Left lobe of liver (tissue), 2 donors: ENCODE data around the gene RBM38. TPM values are rescaled to one million over a fixed set of nuclear protein-coding genes. Genes with fewer than 3 reads are reported as not detected.
"Not testable (repeated sequence)": the region's sequence is repeated elsewhere in the genome, so short reads cannot be mapped to it uniquely, and the experiment has no call there.

ENCODE experiments used
- ATAC-seq: fragments of 200-7000 bp; cut with Tn5 transposase; one replicate; pipeline ENCODE4 v1.9.1; 2020; ENCODE audit warnings: mild to moderate bottlenecking, moderate library complexity
- DNase-seq: peaks from one replicate; pipeline ENCODE4 v3.0.0-alpha.2; 2020; ENCODE audit warnings: low spot score
- total RNA-seq: library from RNA; stranded (reverse); gene quantifications from one replicate; pipeline ENCODE4 v1.2.1, GENCODE V29; 2021
- donor health status: DM: no; HTN: no; CAD: no; lungs with moderate emphysema.
- donor health status: DM: no; HTN: yes; CAD: no.

RBM38 gene
- total RNA-seq, 1 donor from 2014 or later = 6.0 TPM

DNA sequence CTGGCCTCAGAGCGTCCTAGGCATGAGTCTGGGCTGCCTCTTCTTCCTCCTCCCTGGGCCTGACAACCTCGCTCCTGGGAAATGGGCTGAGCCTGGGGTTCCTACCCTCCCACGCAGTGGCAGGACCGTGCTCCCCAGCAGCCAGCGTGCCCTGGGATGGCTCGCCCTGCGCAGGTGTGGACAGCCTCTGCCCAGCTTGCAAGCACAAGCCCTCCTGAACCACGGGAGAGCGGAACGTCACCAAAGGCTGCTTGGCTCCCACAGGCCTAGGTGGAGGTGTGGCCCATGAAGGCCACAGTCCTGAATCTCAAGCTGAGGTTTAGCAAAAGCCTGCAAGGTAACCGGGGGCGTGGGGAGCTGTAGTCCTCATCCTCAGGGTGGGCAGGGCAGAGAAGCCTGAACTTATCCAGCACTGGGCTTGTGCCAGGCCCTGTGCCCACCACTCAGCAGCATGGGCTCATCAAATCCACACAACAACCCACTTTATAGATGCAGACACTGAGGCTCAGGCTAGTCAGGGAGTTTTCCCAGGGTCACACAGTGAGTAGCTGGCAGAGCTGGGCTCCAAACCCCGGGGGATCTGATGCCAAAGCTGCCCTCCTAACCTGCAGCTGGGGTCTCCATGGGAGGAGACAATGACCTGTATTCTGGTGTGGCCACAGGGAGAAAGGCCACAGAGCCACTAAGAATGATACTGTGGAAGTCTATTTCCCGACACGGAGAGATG is 25.3 kb downstream of the RBM38 start:
- ATAC-seq = no peak
- no peak for DNase-seq

DNA sequence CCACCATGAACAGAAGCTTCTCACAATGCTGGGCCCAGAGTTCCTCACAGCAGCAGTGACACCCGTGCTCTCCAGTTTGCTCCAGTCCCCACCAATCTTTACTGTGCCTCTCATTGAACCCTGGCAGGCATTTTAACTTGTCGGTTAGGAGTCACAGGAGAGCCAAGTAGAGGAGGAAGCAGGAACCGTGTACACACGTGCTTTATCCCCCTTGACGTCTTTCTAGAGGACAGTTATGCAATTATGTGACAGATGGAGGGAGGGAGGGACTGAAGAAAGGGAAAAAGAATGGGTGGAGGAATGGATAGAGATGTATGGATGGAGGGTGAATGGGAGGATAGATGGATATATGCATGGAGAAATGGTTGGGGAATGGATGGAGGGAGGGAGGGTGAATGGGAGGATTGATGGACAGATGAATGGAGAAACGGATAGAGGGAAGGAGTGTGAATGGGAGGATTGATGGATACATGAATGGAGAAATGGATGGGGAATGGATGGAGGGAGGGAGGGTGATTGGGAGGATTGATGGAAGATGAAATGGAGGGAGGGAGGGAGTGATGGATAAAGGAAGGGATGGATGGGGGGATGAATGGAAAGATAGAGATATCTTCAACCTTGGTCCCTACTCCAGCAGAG is 26.0 kb downstream of the RBM38 start:
- DNase-seq (no peak), ATAC-seq (no peak)

DNA sequence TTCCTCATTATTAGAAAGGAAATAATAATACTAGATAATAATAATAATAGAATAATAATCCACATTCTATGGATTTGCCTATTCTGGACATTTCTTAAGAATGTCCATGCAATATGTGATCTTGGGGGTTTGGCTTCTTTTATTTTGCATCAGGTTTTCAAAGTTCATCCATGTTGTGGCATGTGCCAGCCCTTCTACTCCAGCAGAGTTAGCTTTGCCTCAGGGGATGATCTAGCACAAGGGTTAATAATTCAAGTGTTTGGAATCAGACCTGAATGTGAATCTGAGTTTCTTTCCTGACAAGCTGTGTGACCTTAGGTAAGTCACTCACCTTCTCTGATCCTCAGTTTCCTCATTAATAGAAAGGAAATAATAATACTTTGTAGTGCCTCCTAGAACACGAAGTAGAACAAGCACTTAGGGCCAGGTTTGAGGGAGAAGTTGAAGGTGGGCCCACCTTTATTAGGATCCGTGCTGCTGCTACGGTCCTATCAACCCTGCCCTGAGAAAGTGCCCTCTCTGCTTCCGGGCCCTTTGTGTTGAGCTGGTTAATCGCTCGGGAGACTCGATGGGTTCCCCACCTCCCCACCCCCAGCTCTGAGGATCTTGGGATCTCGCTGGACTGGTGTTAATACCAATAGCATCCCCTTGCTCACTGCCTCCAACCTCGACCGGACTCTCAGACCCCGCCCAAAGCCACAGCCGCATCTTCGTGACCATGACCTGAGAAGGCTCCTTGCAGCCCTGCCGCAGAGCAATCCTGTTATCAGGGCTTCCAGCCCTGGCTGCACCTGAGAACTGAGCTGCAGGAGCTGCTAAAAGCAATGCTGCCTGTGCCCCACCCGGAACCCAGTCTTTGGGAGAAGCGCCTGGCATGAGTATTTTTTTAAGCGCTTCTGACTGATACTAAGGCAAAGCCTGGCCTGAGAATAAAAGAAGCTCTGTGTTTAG is 26.9 kb downstream of the RBM38 start:
- DNase-seq (no peak), ATAC-seq (no peak)

DNA sequence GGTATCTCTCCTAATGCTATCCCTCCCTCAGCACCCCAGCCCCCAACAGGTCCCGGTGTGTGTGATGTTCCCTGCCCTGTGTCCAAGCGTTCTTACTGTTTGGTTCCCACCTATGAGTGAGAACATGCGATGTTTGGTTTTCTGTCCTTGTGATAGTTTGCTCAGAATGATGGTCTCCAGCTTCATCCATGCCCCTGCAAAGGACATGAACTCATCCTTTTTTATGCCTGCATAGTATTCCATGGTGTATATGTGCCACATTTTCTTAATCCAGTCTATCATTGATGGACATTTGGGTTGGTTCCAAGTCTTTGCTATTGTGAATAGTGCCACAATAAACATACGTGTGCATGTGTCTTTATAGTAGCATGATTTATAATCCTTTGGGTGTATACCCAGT is 28.3 kb downstream of the RBM38 start:
- ATAC-seq = not testable (repeated sequence)

DNA sequence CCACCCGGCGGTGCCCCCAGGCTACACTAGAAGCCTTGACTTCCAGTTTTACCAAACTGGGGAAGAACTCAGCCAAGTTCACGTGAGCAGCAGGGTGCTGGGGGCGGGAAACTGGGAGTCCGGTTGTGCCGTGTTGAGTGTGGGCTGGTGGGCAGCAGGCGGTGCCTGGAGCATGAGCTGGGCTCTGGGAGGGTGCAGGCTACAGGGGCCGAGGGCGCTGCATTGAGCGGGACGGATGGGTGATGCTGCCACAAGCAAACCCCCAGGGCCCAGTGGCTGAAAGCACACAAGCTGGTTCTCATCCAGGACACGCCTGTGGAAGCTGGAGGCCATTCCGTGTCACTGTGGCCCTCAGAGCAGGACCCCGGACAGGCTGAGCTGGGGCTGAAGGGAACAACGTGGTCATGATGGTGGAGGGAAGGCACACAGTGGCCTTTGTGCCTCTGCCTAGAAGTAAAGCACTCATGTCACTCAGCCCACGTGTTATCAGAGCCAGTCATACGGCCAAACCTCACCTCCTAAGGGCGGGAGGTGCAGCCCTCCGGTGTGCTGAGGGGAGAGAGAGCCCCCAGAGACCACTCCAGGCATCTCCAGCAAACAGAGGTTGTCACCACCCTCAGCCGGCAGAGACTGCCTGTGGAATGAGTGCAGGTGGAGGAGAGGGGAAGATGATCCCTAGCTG is 29.5 kb downstream of the RBM38 start:
- ATAC-seq = no peak
- no peak for DNase-seq

More for the DNA sequence above, 28.3 kb downstream of the RBM38 start:
- DNase-seq = not testable (repeated sequence)

DNA sequence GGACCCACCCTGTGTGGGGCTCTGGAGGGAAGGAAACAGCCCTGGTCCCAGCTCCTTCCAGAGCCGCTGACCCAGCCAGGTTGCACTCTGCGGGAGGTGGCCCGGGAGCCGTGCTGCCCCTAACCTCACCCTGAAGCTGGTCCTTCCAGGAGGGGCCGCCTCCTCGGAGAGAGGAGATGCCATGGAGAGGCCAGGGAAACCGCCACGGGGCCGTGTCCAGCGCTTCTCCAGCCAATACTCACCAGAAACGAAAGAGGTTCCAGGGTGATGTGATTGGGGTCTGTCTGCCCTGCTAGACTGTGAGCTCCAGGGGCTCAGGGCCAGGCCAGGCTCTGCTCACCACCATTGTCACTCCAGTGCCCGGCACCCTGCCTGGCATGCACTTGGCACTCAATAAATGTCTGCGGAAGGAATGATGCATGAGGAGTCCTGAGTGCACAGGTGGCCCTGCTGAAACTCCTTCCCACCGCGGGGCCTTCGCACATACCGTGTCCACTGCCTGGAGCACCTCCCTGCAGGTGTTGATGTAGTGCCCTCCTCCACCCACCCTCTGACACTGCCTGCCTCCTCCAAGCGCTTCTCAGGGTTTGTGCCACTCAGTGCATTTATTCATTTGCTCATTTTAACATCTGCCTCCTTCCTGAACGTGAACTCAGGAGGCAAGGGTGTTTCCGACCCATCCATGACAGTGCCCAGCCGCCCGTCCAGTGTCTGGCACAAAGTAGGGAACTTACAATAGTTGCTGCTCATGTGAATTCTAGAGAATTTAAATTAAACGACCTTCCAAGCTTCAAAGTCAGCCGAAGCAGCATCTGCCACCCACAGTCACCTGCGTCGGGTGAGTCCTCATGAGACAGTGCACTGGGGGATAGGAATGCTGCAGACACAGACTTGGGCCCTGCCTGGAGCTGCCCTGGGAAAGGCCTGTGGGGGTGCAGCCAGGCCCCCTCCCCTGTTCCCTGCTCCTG is 30.3 kb downstream of the RBM38 start:
- DNase-seq = no peak

DNA sequence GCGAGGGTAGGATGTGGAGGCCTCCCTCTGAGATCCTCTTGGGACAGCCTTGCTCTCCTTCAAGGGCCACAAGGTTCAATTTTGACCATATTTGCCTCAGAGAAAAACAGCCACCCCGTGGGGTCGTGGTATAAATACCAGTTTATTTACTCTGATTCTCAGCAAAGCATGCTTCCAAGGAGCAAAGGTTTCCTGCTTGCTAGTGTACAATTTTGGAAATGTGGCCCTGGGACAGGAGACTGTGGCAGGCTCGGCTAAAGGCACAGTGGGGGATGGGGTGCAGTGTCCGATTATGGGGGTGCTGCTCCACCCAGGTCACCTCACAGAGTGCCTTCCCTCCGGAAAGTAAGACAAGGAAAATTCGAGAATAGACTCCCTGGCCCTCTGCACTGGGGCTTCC is 31.1 kb downstream of the RBM38 start:
- DNase-seq = no peak
- ATAC-seq = peak; percentile 64

More for the DNA sequence above, 30.3 kb downstream of the RBM38 start:
- no peak for ATAC-seq

DNA sequence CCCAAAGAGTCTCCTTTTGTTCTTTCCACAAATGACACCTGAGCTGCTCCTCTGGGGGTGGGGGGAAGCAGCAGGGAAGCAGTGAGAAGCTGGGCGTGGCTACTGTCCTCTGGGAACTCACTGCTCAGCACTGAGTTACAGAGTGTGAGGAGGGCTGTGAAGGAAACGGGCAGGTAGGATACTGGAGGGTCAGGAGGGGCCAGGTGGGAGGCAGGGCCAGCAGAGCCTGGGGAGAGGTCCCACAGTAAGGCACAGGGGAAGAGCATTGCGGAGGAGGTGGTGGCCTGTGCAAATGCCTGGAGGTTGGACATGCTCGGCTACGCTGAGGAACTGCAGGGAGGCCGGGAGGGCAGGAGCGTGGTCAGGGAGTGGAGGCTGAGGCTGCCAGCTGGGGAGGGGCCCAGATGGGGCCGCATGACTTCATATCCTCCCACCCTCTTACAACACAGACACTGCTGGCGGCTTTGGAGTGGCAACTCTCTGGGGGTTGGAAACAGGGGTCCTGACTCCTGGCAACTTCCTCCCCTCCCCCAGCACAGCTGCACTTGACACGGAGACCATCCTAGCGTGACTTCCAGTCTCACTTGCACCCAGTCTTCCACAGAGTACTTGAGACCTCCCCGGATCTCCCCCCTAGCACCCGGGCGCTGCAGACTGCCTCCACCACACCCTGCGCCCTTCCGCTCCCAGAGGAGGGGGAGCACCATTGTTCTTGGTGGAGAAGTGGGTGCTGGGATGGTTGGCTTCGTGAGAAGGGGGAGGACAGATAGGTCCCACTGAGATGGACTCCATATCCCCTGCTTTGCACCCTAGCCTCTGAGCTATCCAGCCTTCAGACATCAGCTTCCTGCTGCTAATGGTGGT is 34.2 kb downstream of the RBM38 start:
- no peak for DNase-seq
- no peak for ATAC-seq

DNA sequence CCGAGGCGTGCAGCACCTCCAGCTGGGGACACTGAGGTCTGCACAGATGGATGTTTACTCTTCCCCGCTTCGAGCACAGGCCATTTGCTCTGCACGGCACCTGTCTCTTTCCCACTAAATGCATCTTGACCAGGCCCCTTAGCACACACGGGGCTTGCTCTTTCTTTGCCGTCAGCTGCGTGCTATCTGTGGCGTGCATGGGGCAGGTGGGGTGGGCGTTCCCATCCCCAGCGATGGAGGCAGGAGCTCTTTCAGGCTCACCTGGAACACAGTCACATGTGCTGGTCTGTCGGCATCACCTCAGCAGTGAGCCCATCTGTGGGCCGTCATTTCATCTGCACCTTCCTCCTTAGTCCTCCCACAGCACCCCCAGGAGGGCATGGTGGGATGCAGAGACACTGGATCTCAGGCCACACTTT is 35.1 kb downstream of the RBM38 start:
- ATAC-seq (no peak), DNase-seq (no peak)

DNA sequence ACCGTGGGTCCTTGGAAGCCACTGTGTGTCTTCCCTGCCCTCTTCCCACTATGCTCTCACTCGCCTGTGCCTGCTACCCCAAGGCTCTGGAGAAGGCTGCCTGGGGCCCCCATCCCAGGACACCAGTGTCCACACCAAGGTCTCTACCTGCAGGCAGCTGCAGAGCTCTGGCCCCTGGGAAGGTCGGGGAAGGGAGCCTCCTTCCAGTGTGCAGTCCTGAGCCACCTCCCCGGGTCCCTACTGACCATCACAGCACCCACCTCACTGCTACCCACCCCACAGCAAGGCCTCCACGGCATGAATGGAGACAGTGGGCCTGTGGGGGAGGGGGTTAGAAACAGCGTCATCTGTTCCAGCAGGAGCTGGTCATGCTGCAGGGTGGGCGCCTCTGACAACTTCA is 35.6 kb downstream of the RBM38 start:
- ATAC-seq (no peak), DNase-seq (no peak)

DNA sequence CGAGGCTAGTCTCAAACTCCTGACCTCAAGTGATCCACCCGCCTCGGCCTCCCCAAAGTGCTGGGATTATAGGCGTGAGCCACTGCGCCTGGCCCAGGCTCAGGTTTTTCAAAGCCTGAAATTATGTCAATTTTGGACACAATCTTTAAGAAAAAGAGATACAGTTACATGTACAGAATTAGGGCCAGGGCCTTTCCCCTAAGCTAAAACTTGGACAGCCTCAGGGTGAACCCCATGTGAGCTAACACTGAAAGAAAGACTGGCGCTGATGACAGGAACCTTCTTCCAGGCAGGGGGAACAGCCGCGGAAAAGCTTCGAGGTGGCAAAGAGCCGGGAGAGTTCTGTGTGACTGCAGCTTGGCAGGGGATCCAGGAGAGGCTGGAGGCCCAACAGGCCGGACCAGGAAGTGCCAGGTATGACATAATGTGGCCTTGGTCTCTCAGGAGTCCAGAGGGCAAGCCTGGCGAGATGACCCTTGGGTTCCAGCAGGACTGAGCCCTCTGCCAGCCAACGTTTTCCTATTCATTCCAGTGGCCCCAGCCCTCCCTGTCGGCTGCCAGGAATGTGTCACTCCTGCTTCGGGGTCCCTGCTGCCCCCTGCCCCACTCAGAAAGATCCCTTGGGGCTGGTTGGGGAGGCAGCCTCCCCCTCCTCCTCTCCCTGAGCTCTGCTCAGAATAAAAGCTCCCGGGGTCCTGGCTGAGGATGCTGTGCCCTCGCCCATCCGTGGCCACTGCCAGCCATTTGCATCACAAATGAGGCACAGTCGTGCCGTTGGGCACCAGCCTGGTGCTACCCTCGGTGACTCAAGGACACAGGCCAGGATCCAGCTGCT is 37.3 kb downstream of the RBM38 start:
- ATAC-seq = peak; percentile 89
- peak; percentile 95 for DNase-seq

DNA sequence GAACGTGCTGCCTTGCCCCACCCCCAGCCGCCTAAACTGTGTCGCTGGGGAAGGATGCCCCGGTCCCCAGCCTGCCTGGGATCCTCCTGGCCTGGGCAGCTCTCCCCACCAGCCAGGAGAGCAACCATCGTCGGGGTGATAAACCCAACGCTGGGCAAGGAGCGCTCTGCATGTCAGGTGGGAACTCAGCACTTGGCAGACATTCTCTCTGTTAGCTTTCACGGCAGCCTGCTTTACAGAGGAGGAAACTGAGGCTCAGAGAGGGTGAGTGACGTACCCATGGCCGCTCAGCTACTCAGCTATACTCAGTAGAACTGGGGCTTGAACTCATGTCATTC is 37.9 kb downstream of the RBM38 start:
- DNase-seq = no peak
- ATAC-seq = no peak

DNA sequence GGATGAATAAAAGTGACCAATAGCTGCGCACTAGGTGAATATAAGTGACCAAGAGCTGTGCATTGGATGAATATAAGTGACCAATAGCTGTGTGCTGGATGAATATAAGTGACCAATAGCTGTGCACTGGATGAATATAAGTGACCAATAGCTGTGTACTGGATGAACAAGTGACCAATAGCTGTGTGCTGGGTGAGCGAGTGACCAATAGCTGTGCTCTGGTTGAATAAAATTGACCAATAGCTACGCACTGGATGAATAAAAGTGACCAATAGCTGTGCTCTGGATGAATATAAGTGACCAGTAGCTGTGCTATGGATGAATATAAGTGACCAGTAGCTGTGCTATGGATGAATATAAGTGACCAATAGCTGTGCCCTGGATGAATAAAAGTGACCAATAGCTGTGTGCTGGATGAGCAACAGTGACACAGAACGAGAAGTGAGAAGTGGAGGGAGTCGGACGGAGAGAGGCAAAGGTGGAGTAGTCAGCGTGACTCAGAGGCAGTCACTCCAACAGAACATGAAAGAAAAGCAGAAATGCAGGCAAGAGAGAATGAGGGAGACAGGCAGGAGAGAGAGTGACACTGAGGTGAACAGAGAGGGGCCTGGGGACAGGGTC is 38.5 kb downstream of the RBM38 start:
- no peak for ATAC-seq

DNA sequence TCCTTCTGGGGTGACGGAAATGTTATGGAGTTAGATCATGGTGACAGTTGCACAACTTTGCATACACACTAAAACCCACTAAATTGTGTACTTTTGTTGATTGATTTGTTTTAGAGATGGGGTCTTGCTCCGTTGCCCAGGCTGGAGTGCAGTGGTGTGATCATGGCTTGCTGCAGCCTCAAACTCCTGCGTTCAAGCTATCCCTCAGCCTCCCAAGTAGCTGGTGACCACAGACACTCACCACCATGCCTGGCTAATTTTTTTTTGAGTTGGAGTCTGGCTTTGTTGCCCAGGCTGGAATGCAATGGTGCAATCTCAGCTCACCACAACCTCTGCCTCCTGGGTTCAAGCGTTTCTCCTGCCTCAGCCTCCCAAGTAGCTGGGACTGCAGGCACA is 39.0 kb downstream of the RBM38 start:
- not testable (repeated sequence) for DNase-seq, ATAC-seq

More for the DNA sequence above, 38.5 kb downstream of the RBM38 start:
- no peak for DNase-seq

DNA sequence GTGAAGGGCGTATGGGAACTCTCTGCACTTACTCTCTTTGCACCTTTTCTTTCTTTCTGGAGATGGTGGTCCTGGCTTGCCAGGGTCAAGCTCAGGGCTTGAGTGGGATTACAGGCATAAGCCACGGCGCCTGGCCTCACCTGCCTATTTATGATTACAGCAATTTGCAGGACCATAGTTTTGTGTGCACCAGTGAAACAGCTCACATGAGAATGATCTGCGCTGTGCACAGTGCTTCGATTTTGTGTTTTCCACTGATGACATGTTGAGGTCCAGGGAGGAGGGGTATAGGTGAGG is 40.3 kb downstream of the RBM38 start:
- no peak for DNase-seq
- ATAC-seq = no peak

DNA sequence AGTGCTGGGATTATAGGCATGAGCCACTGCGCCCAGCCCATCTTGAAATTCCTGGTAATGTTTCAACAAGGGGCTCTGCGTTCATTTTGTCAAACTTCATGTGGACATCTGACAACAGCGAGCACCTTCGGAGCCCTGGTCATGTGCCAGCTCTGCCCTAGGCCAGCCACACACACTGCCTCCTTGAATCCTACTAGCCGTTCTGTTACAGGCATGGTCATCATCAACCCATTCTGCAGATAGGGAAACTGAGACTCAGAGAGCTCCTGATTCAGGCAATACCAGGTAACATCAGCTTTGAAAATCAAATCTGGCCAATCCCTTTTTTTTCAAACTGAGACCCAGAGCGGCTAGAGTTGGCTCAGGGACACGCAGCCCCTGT is 41.3 kb downstream of the RBM38 start:
- no peak for ATAC-seq

DNA sequence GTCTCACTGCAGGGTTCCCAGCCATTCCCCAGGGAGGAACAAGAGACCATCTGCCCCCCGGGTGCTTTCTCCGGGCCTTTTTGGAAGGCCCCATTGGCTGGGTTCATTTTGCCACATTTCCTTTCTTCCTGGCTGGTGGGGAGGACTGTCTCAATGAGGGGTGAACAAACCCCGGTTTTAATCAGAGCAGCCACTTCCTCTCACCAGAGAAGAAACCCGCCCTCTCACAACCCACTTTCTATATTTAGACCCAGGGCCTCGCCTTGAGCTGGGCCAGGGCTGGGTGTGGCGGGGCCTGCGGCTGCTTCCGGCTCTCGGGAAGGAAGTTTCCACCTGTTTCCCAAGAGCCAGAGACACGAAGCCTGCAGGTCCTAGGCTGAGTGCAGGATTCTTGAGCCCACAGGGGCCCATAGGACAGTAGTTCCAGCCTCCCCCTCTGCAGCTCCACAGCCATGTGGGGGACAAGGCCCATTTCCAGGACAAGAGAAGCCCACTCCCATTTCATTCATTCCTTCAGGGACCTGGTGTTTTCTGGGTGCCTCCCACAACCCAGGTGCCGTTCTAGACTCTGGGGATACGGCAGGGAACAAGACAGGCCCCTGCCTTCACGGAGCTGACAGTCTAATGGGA is 41.8 kb downstream of the RBM38 start:
- ATAC-seq = no peak

More for the DNA sequence above, 41.3 kb downstream of the RBM38 start:
- no peak for DNase-seq

More for the DNA sequence above, 41.8 kb downstream of the RBM38 start:
- DNase-seq = no peak
